ENCODE results near the gene TMEM239. TPM values are rescaled to one million over a fixed set of nuclear protein-coding genes. Genes with fewer than 3 reads are reported as not detected.
A peak's percentile ranks its signal among the peaks of the same experiment; 100 is the strongest.
"Not testable (repeated sequence)": the region's sequence is repeated elsewhere in the genome, so short reads cannot be mapped to it uniquely, and the experiment has no call there.

TMEM239 gene
- total RNA-seq (0.05 TPM), polyA plus RNA-seq (under 0.01 TPM)
- long read RNA-seq, donor 1: 0 reads
- long read RNA-seq, donor 2: 0 reads
- long read RNA-seq, donor 3: 0 reads
- long read RNA-seq, donor 4: 0 reads
- long read RNA-seq, donor 5: 0 reads
- long read RNA-seq, donor 6: 0 reads
- long read RNA-seq, donor 7: 0 reads
- long read RNA-seq, donor 8: 0 reads
- long read RNA-seq, donor 9: 0 reads
- long read RNA-seq, donor 10: 0 reads

- Histone ChIP-seq H3K4me3 (ENCODE audit: low read length in 2 of 2) (no peak within 1 kb of the TSS), H3K36me3 (ENCODE audit: control insufficient read depth in 2 of 2, insufficient read depth in 2 of 2, low read length in 1 of 2) (no peaks in the 10 kb centered on the region), H3K4me1 (ENCODE audit: control insufficient read depth in 2 of 2, insufficient read depth in 2 of 2, low read length in 2 of 2) (peaks cover under 1 to 10% of the 10 kb centered on the region in 2 donors), H3K27me3 (ENCODE audit: control insufficient read depth in 2 of 2, insufficient read depth in 1 of 2, low read length in 1 of 2) (peaks cover 18 to 53% of the 10 kb centered on the region in 2 donors), H3K9me3 (ENCODE audit: control insufficient read depth in 2 of 2, insufficient read depth in 1 of 2, low read length in 1 of 2) (peaks cover 0 to 3% of the 10 kb centered on the region in 2 donors), H3K27ac (ENCODE audit: low read depth in 1 of 2, low read length in 1 of 2) (no peak within 1 kb of the TSS)
- no peak for DNase-seq (ENCODE audit: low read depth in 6 of 9, low spot score in 9 of 9)
- WGBS: 95% methylated on average over 10 of the region's 10 CpGs
These were observed at the start of gene TMEM239 for GRCh38 chr20:2816030-2816582. Gene TMEM239, plus strand, starts transcription at chr20:2816364. Its CDS starts 191 bp downstream, at chr20:2816555.

GRCh38 chr20:2767768-2768631, 48.2 kb upstream of the TMEM239 start:
- peaks cover 4 to 6% of the 10 kb centered on the region in 2 donors for H3K4me1 ChIP-seq (ENCODE audit: control insufficient read depth in 2 of 2, insufficient read depth in 2 of 2, low read length in 2 of 2)
- no peaks in the 10 kb centered on the region for H3K36me3 ChIP-seq (ENCODE audit: control insufficient read depth in 2 of 2, insufficient read depth in 2 of 2, low read length in 1 of 2)
- peaks cover 0 to 22% of the 10 kb centered on the region in 2 donors for H3K27me3 ChIP-seq (ENCODE audit: control insufficient read depth in 2 of 2, insufficient read depth in 1 of 2, low read length in 1 of 2)
- H3K27ac ChIP-seq (ENCODE audit: low read depth in 1 of 2, low read length in 1 of 2): no peak overlapping the region
- no peak overlapping the region for H3K4me3 ChIP-seq (ENCODE audit: low read length in 2 of 2)
- 88% methylated on average over 15 of the region's 15 CpGs for WGBS
- no peak for DNase-seq (ENCODE audit: low read depth in 6 of 9, low spot score in 9 of 9)
- peaks cover 0 to 4% of the 10 kb centered on the region in 2 donors for H3K9me3 ChIP-seq (ENCODE audit: control insufficient read depth in 2 of 2, insufficient read depth in 1 of 2, low read length in 1 of 2)

GRCh38 chr20:2768632-2769015, 47.5 kb upstream of the TMEM239 start:
- WGBS: 89% methylated on average over 5 of the region's 5 CpGs
- Histone ChIP-seq H3K9me3 (ENCODE audit: control insufficient read depth in 2 of 2, insufficient read depth in 1 of 2, low read length in 1 of 2) (peaks cover 0 to 4% of the 10 kb centered on the region in 2 donors), H3K36me3 (ENCODE audit: control insufficient read depth in 2 of 2, insufficient read depth in 2 of 2, low read length in 1 of 2) (no peaks in the 10 kb centered on the region), H3K4me1 (ENCODE audit: control insufficient read depth in 2 of 2, insufficient read depth in 2 of 2, low read length in 2 of 2) (peaks cover 4 to 6% of the 10 kb centered on the region in 2 donors), H3K4me3 (ENCODE audit: low read length in 2 of 2) (no peak overlapping the region), H3K27ac (ENCODE audit: low read depth in 1 of 2, low read length in 1 of 2) (no peak overlapping the region), H3K27me3 (ENCODE audit: control insufficient read depth in 2 of 2, insufficient read depth in 1 of 2, low read length in 1 of 2) (peaks cover 0 to 18% of the 10 kb centered on the region in 2 donors)
- DNase-seq (ENCODE audit: low read depth in 6 of 9, low spot score in 9 of 9): no peak

- not testable (repeated sequence) for H3K27ac ChIP-seq (ENCODE audit: low read depth in 1 of 2, low read length in 1 of 2); H3K36me3 ChIP-seq (ENCODE audit: control insufficient read depth in 2 of 2, insufficient read depth in 2 of 2, low read length in 1 of 2); DNase-seq (ENCODE audit: low read depth in 6 of 9, low spot score in 9 of 9); H3K4me1 ChIP-seq (ENCODE audit: control insufficient read depth in 2 of 2, insufficient read depth in 2 of 2, low read length in 2 of 2); H3K4me3 ChIP-seq (ENCODE audit: low read length in 2 of 2); H3K9me3 ChIP-seq (ENCODE audit: control insufficient read depth in 2 of 2, insufficient read depth in 1 of 2, low read length in 1 of 2)
- peaks cover 0 to 18% of the 10 kb centered on the region in 2 donors for H3K27me3 ChIP-seq (ENCODE audit: control insufficient read depth in 2 of 2, insufficient read depth in 1 of 2, low read length in 1 of 2)
- 98% methylated on average over 12 of the region's 12 CpGs for WGBS
These were observed 46.1 kb upstream of the TMEM239 start for GRCh38 chr20:2770091-2770490.

- Histone ChIP-seq H3K4me3 (ENCODE audit: low read length in 2 of 2) (no peak overlapping the region), H3K36me3 (ENCODE audit: control insufficient read depth in 2 of 2, insufficient read depth in 2 of 2, low read length in 1 of 2) (no peaks in the 10 kb centered on the region), H3K27ac (ENCODE audit: low read depth in 1 of 2, low read length in 1 of 2) (no peak overlapping the region), H3K9me3 (ENCODE audit: control insufficient read depth in 2 of 2, insufficient read depth in 1 of 2, low read length in 1 of 2) (peaks cover 2 to 7% of the 10 kb centered on the region in 2 donors), H3K4me1 (ENCODE audit: control insufficient read depth in 2 of 2, insufficient read depth in 2 of 2, low read length in 2 of 2) (peaks cover 4 to 6% of the 10 kb centered on the region in 2 donors), H3K27me3 (ENCODE audit: control insufficient read depth in 2 of 2, insufficient read depth in 1 of 2, low read length in 1 of 2) (peaks cover 0 to 18% of the 10 kb centered on the region in 2 donors)
- WGBS: 47% methylated on average over 12 of the region's 12 CpGs
- DNase-seq (ENCODE audit: low read depth in 6 of 9, low spot score in 9 of 9): no peak
These were observed 44.5 kb upstream of the TMEM239 start for GRCh38 chr20:2771631-2772080.

GRCh38 chr20:2773812-2774211, 42.4 kb upstream of the TMEM239 start:
- whole genome bisulfite sequencing: 96% methylated on average over 9 of the region's 9 CpGs
- Histone ChIP-seq H3K4me3 (ENCODE audit: low read length in 2 of 2) (no peak overlapping the region), H3K27me3 (ENCODE audit: control insufficient read depth in 2 of 2, insufficient read depth in 1 of 2, low read length in 1 of 2) (peaks cover 2 to 8% of the 10 kb centered on the region in 2 donors), H3K27ac (ENCODE audit: low read depth in 1 of 2, low read length in 1 of 2) (no peak overlapping the region), H3K36me3 (ENCODE audit: control insufficient read depth in 2 of 2, insufficient read depth in 2 of 2, low read length in 1 of 2) (no peaks in the 10 kb centered on the region), H3K9me3 (ENCODE audit: control insufficient read depth in 2 of 2, insufficient read depth in 1 of 2, low read length in 1 of 2) (peaks cover 2 to 7% of the 10 kb centered on the region in 2 donors), H3K4me1 (ENCODE audit: control insufficient read depth in 2 of 2, insufficient read depth in 2 of 2, low read length in 2 of 2) (peaks cover 4 to 6% of the 10 kb centered on the region in 2 donors)
- DNase-seq (ENCODE audit: low read depth in 6 of 9, low spot score in 9 of 9): no peak

GRCh38 chr20:2775139-2775538, 41.0 kb upstream of the TMEM239 start:
- Histone ChIP-seq H3K4me1 (ENCODE audit: control insufficient read depth in 2 of 2, insufficient read depth in 2 of 2, low read length in 2 of 2) (peaks cover 4 to 6% of the 10 kb centered on the region in 2 donors), H3K9me3 (ENCODE audit: control insufficient read depth in 2 of 2, insufficient read depth in 1 of 2, low read length in 1 of 2) (peaks cover 2 to 7% of the 10 kb centered on the region in 2 donors), H3K27ac (ENCODE audit: low read depth in 1 of 2, low read length in 1 of 2) (no peak overlapping the region), H3K4me3 (ENCODE audit: low read length in 2 of 2) (no peak overlapping the region), H3K27me3 (ENCODE audit: control insufficient read depth in 2 of 2, insufficient read depth in 1 of 2, low read length in 1 of 2) (peaks cover 0 to 2% of the 10 kb centered on the region in 2 donors), H3K36me3 (ENCODE audit: control insufficient read depth in 2 of 2, insufficient read depth in 2 of 2, low read length in 1 of 2) (no peaks in the 10 kb centered on the region)
- DNase-seq (ENCODE audit: low read depth in 6 of 9, low spot score in 9 of 9): no peak
- 97% methylated on average over 3 of the region's 3 CpGs for WGBS

GRCh38 chr20:2778602-2779321, 37.4 kb upstream of the TMEM239 start:
- Histone ChIP-seq H3K27me3 (ENCODE audit: control insufficient read depth in 2 of 2, insufficient read depth in 1 of 2, low read length in 1 of 2) (peaks cover 2% of the 10 kb centered on the region in 2 donors), H3K27ac (ENCODE audit: low read depth in 1 of 2, low read length in 1 of 2) (no peak overlapping the region), H3K4me1 (ENCODE audit: control insufficient read depth in 2 of 2, insufficient read depth in 2 of 2, low read length in 2 of 2) (no peaks in the 10 kb centered on the region), H3K9me3 (ENCODE audit: control insufficient read depth in 2 of 2, insufficient read depth in 1 of 2, low read length in 1 of 2) (peaks cover 2 to 4% of the 10 kb centered on the region in 2 donors), H3K4me3 (ENCODE audit: low read length in 2 of 2) (no peak overlapping the region), H3K36me3 (ENCODE audit: control insufficient read depth in 2 of 2, insufficient read depth in 2 of 2, low read length in 1 of 2) (no peaks in the 10 kb centered on the region)
- WGBS: 91% methylated on average over 10 of the region's 10 CpGs
- DNase-seq (ENCODE audit: low read depth in 6 of 9, low spot score in 9 of 9): peak in 1 of 9 donors; percentile 9
